DMS53 treated with DMSO at 0.1 percent for 48 hours (cell line): Measurements from ENCODE around the gene PPL.
"Not testable (repeated sequence)": the region's sequence is repeated elsewhere in the genome, so short reads cannot be mapped to it uniquely, and the experiment has no call there.

Source experiments
- DNase-seq: peaks from one replicate; lab custom pipeline; 2025; ENCODE audit not compliant: unreplicated experiment; lab: John Stamatoyannopoulos, UW

The PPL gene

DNA sequence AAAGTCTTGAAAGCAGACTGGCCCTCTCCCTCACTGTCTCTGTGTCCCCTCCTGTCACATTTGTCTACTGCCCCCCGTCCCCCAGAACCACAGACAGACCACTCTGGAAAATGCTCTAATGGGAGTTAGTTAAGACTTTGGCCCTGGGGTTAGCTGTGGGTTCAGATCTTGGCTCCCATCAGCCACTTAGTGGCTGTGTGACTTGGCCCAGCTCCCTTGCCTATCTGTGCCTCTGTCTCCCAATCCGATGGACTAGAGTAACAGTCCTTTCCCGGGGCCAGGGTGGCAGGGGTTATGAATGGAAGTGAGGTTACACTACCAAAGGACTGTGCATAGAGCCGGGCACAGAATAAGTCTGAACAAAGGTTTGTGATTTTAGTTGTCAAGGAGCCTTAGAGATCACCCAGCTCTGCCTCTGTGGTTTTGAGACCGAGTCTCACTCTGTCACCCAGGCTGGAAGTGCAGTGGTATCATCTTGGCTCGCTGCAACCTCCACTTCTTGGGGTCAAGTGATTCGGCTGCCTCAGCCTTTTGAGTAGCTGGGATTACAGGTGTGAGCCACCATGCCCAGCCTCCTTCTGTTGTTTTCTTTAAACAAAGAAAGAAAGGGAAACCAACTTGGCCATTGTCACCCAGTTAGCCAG lies 23.7 kb downstream of the PPL start:
- DNase-seq = no peak

DNA sequence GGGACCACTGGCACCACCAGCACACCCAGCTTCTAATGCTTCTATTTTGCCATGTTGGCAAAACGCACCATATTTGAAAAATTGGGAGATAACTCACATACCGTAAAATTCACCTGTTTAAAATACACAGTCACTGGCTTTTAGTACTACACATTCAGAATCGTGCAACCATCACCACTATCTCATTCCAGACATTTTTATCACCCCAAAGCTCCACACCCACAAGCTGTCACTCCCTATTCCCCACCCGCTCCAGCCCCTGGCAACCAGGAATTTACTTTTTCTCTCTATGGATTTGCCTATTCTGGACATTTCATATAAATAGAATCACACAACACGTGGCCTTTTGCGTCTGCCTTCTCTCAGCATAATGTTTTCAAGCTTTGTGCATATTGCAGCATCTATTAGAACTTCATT lies 25.0 kb downstream of the PPL start:
- DNase-seq = no peak

DNA sequence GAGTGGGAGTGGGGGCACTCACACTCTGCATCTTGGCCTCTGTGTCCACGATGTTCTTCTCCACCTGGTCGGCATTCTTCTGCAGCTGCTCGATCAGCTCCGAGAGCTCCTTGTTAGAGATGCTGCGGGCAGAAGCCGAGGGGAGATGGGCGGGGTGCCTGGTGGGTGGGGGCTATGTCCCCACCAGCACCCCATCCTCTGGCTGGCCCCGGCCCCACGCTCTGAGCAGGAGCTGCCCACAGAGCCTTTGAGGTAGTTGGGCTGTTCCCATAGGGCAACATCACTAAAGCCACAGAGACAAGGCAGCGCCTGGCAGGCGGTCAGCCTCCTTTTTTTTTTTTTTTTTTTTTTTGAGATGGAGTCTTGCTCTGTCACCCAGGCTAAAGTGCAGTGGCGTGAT lies 26.1 kb downstream of the PPL start:
- no peak for DNase-seq

- no peak for DNase-seq
Measured at GRCh38 chr16:4909825-4910224, 27.1 kb downstream of the PPL start.

- no peak for DNase-seq
Measured at GRCh38 chr16:4908854-4909401, 28.0 kb downstream of the PPL start.

- no peak for DNase-seq
Measured at GRCh38 chr16:4904942-4905615, 31.9 kb downstream of the PPL start.

- DNase-seq = no peak
Measured at GRCh38 chr16:4904108-4904941, 32.6 kb downstream of the PPL start.

DNA sequence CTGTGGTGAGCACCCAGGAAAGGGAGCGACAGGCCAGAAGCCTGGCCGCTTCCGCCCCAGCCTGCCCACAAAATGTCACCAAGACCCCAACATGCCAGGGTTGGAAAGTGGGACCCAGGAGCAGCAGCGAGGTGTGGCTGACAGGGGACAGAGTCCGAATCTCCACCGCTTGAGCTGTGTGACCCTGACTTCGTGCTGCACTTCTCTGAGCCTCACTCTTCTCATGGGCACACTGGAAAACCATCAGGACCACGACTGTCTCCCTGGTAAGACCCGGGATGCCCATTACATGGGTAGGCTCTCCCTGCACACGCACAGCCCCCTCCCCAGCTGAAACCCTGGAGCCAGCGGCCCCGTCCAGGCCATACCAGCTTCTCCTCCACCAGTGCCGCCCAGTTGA lies 34.9 kb downstream of the PPL start:
- no peak for DNase-seq

GRCh38 chr16:4900750-4901149 lies 36.2 kb downstream of the PPL start:
- DNase-seq = no peak

GRCh38 chr16:4900036-4900435 lies 36.9 kb downstream of the PPL start:
- DNase-seq = no peak

- no peak for DNase-seq
Measured at GRCh38 chr16:4899474-4899846, 37.5 kb downstream of the PPL start.

DNA sequence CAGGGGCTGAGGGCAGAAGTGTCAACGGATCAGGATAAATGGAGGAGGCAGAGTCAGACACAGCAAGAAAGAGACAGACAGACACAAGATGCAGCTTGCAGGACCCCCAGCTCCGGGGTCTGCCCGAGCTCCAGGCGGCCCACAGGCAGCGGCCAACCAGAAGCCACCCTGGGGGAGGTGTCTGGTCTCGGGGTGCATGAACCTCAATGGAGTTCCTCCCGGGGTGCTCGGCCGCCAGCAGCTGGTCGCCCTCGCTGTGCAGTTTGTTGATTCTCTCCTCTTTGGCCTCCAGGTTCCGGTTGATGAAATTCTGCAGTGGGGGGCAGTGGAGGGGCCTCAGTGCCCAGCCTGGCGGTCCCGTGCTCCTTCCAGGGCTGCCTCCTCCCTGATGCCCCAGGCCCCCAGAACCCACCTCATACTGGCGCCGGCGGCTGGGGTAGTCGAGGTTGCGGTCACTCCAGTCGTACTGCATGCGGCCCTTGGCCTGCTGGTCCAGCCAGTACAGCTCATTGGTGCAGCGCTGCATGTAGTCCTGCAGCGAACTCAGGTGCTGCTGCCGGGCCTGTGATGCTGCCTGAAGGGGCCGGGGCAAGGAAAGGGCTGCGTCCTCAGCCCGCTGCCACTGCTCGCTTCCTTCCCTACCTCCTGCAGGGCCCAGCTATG lies 38.0 kb downstream of the PPL start:
- DNase-seq = no peak

DNA sequence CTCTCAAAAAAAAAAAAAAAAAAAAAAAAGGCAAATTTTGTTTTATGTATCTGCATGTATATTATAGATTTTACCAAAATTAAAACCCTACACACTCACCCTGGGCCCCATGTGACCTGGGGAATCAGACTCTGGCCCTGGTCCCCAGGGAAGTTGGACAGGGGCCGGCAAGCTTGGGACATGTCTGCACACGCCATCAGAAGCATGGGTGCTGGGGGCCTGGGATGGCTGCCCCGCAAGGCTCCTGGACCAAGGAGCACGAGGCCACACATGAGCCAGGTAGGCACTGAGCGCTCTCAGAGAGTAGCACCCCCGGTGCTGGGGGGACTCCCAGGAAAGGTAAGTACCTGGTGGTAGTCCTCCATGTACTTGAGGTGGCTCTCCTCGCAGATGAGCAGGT lies 39.6 kb downstream of the PPL start:
- no peak for DNase-seq

DNA sequence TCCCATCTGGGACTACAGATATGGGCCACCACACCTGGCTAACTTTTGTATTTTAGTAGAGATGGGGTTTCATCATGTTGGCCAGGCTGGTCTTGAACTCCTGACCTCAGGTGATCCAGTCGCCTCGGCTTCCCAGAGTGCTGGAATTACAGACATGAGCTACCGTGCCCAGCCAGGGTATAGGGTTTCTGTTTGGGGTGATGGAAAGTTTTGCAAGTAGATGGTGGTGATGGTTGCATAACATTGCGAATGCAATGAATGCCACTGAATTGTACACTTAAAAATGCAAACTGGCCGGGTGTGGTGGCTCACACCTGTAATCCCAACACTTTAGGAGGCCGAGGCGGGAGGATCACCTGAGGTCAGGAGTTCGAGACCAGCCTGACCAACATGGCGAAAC lies 40.2 kb downstream of the PPL start:
- not testable (repeated sequence) for DNase-seq

DNA sequence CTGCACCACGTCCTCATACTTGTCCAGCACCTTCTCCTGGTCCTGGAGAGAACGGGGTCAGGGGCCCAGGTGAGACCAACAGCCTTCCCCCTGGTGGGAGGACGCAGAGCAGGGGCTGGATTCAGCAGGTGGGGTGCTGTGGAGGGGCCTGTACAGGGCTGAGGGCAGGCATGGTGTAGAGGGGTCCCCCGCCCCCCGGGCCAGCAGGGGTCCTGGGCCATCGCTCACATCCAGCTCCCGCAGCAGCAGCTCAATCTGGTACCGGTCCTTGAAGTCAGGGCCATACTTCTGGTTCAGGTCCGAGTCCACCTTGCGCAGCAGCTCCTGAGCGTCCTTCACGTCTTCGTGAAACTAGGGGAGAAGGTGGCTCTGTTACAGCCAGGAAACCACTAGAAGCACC lies 41.6 kb downstream of the PPL start:
- DNase-seq = no peak

- no peak for DNase-seq
Measured at GRCh38 chr16:4894276-4895150, 42.4 kb downstream of the PPL start.

DNA sequence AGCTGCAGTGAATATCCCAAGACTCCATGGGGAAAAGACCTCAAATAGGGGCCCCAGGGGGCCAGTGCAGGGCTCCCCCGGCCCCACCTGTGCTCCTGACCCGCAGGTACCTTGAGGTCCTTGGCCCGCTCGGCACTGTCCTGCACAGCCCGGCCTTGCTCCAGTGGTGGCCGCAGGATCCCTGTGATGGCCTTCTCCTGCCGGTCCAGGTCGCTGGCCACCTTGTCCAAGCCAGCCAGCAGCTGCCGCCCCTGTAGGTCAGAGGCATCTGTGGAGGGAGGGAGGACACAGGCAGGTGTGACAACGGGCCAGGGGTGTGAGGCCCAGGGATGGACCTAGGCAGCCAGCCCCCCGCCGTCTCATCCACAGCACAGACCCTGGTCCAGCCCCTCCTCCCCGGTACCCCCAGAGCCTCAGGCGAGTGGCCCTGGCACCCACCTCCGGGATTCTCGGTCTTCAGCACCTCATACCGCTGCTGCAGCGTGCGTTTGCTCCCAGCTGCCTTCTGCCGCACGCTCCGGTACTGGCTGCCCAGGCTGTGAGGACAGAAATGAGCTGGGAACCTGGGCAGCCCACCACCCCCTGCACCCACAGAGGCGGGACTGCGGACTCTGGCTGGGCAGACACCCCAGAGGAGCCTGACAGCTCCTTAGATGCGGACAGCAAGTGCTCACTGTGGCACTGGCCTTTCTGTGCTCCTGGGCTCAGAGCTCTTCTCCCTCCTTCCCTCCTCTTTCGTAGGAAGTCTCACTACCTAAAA lies 43.7 kb downstream of the PPL start:
- no peak for DNase-seq

DNA sequence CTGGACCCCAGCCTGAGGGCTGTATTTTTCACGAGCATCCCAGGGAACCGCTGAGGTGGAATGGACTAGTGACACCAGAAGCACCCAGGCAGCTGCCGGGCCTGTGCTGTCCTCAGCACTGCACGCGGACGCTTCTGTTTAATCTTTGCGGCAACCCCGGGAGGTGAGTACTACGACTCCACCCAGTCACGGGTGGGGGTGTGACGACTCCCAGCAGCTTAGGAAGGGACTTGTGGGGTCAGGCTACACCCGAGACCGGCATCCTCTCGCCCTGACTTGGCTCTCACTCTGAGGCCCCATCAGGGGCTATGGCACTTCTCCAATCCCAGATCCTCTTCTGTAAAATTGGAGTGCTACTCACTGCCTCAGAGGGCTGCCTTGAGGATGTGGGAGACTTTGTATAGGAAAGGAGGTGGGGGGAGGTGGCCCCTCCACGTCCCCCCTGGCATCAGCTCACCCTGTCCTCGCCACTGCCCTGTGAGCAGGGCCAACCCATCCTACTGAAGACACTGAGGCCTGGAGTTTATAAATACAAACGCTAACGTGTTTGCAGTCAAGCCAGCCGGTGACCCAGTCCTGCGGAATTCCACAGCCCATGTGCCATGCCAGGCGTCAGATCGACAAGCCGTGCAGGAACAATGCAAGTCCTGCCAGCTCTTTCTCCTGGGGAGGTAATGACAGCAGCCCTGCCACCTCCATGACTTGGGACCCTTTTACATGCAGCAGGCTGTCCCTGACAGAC lies 44.4 kb downstream of the PPL start:
- no peak for DNase-seq

- no peak for DNase-seq
Measured at GRCh38 chr16:4891886-4892216, 45.1 kb downstream of the PPL start.
